Astrocyte (in vitro differentiated cells and primary cell): Measurements from ENCODE around the gene CNTN6. TPM values are rescaled to one million over a fixed set of nuclear protein-coding genes. Genes with fewer than 3 reads are reported as not detected.

Source experiments
- DNase-seq: peaks from one replicate; pipeline ENCODE4 v3.0.0-alpha.2; 2010; ENCODE audit warnings: low read depth
- FAIRE-seq: peaks from 2 replicates; lab custom pipeline; 2011; peaks lifted over from hg19 to GRCh38; lab: Jason Lieb, UNC
- H2AFZ ChIP-seq: 2 replicates; pipeline ENCODE4 v1.6.0; 2012; ENCODE audit warnings: low read depth, low read length, inconsistent platforms
- H3K27ac ChIP-seq: 2 replicates; pipeline ENCODE4 v1.5.1; 2011; ENCODE audit warnings: low read depth, low read length, inconsistent platforms
- H3K27me3 ChIP-seq: 2 replicates; pipeline ENCODE4 v1.6.0; 2011; ENCODE audit warnings: low read length, inconsistent platforms; ENCODE audit not compliant: insufficient read depth
- H3K36me3 ChIP-seq: 2 replicates; pipeline ENCODE4 v1.5.1; 2011; ENCODE audit warnings: low read length, inconsistent platforms; ENCODE audit not compliant: insufficient read depth
- H3K4me1 ChIP-seq: 2 replicates; pipeline ENCODE4 v1.5.1; 2011; ENCODE audit warnings: low read length, inconsistent platforms; ENCODE audit not compliant: insufficient read depth
- H3K4me2 ChIP-seq: 2 replicates; pipeline ENCODE4 v1.6.0; 2012; ENCODE audit warnings: low read length, inconsistent platforms
- H3K4me3 ChIP-seq: 2 replicates; pipeline ENCODE4 v1.5.1; 2011; ENCODE audit warnings: low read depth, mild to moderate bottlenecking, low read length, inconsistent platforms; ENCODE audit not compliant: insufficient read depth
- H3K79me2 ChIP-seq: 2 replicates; pipeline ENCODE4 v1.6.0; 2012; ENCODE audit warnings: mild to moderate bottlenecking, low read length, inconsistent platforms; ENCODE audit not compliant: insufficient read depth
- H3K9ac ChIP-seq: 2 replicates; pipeline ENCODE4 v1.6.0; 2012; ENCODE audit warnings: mild to moderate bottlenecking, low read length, inconsistent platforms
- H3K9me3 ChIP-seq: 2 replicates; pipeline ENCODE4 v1.5.1; 2012; ENCODE audit warnings: low read depth, mild to moderate bottlenecking, low read length, inconsistent platforms; ENCODE audit not compliant: insufficient read depth
- H4K20me1 ChIP-seq: 2 replicates; pipeline ENCODE4 v1.6.0; 2012; ENCODE audit warnings: low read length, inconsistent platforms; ENCODE audit not compliant: insufficient read depth
- H3K27ac Mint-ChIP-seq: one replicate; pipeline ENCODE4 v1.8.0; 2021; ENCODE audit warnings: mild to moderate bottlenecking, mixed read lengths; ENCODE audit not compliant: unreplicated experiment
- H3K27me3 Mint-ChIP-seq: one replicate; pipeline ENCODE4 v1.8.0; 2021; ENCODE audit warnings: low read depth, mixed read lengths; ENCODE audit not compliant: unreplicated experiment
- H3K36me3 Mint-ChIP-seq: one replicate; pipeline ENCODE4 v1.8.0; 2021; ENCODE audit warnings: low read depth, mixed read lengths; ENCODE audit not compliant: unreplicated experiment
- H3K4me1 Mint-ChIP-seq: one replicate; pipeline ENCODE4 v1.8.0; 2021; ENCODE audit warnings: low read depth, mixed read lengths; ENCODE audit not compliant: unreplicated experiment
- H3K4me3 Mint-ChIP-seq: one replicate; pipeline ENCODE4 v1.8.0; 2021; ENCODE audit warnings: mild to moderate bottlenecking, moderate library complexity, mixed read lengths; ENCODE audit not compliant: unreplicated experiment
- H3K9me3 Mint-ChIP-seq: one replicate; pipeline ENCODE4 v1.8.0; 2021; ENCODE audit warnings: mild to moderate bottlenecking, mixed read lengths; ENCODE audit not compliant: unreplicated experiment
- EZH2 ChIP-seq: IDR thresholded peaks from 2 replicates; pipeline ENCODE4 v1.6.1; 2012; ENCODE audit warnings: mild to moderate bottlenecking, low read length, inconsistent platforms; ENCODE audit not compliant: insufficient read depth
- total RNA-seq: library from RNA; stranded (reverse); gene quantifications from 2 replicates; pipeline ENCODE4 v1.2.1, GENCODE V29; 2021
- TF ChIP-seq, protein P1 (sequence below): IDR thresholded peaks from 2 replicates; pipeline ENCODE4 v1.5.1; 2011; ENCODE audit warnings: low read depth, mild to moderate bottlenecking, inconsistent platforms, low read length, moderate library complexity; ENCODE audit not compliant: insufficient read depth

Gene CNTN6
- total RNA-seq, 1 donor from 2014 or later = not detected

DNA sequence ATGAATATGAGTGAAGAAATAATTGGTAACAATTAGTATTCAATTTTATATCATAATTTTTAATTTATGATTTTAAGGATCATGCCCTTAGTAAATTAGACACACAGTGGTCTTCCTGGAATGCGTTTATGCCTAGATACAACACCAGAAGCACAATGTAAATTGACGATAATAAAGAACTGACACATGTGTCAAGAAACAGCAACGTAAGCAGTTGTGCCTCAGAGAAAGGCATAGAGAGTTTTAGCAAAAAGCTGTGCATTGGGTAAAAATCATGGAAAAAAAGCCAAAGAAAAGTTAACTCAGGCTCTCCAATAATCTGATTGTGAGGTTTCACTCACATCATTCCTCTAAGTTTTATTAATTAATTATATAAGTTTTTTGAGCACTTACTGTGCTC, 37.0 kb upstream of the CNTN6 start:
- H3K4me1 Mint-ChIP-seq = no peaks in the 10 kb centered on the region
- H3K9me3 ChIP-seq = no peaks in the 10 kb centered on the region
- no peak overlapping the region for H3K4me2 ChIP-seq
- no peaks in the 10 kb centered on the region for H3K36me3 ChIP-seq
- no peak overlapping the region for H3K4me3 Mint-ChIP-seq
- H3K27me3 ChIP-seq = no peaks in the 10 kb centered on the region
- H3K4me3 ChIP-seq = no peak overlapping the region
- H2AFZ ChIP-seq = no peak overlapping the region
- DNase-seq (no peak), FAIRE-seq (no peak)
- H3K4me1 ChIP-seq = no peaks in the 10 kb centered on the region
- TF ChIP-seq, protein P1, sequence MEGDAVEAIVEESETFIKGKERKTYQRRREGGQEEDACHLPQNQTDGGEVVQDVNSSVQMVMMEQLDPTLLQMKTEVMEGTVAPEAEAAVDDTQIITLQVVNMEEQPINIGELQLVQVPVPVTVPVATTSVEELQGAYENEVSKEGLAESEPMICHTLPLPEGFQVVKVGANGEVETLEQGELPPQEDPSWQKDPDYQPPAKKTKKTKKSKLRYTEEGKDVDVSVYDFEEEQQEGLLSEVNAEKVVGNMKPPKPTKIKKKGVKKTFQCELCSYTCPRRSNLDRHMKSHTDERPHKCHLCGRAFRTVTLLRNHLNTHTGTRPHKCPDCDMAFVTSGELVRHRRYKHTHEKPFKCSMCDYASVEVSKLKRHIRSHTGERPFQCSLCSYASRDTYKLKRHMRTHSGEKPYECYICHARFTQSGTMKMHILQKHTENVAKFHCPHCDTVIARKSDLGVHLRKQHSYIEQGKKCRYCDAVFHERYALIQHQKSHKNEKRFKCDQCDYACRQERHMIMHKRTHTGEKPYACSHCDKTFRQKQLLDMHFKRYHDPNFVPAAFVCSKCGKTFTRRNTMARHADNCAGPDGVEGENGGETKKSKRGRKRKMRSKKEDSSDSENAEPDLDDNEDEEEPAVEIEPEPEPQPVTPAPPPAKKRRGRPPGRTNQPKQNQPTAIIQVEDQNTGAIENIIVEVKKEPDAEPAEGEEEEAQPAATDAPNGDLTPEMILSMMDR = no peak
- TF ChIP-seq EZH2 = no peak
- H3K27me3 Mint-ChIP-seq = no peaks in the 10 kb centered on the region
- no peaks in the 10 kb centered on the region for H3K36me3 Mint-ChIP-seq
- no peaks in the 10 kb centered on the region for H3K79me2 ChIP-seq
- no peak overlapping the region for H3K9ac ChIP-seq
- peaks cover 13% of the 10 kb centered on the region for H3K9me3 Mint-ChIP-seq
- H3K27ac Mint-ChIP-seq = no peak overlapping the region
- no peak overlapping the region for H3K27ac ChIP-seq
- H4K20me1 ChIP-seq = no peaks in the 10 kb centered on the region

DNA sequence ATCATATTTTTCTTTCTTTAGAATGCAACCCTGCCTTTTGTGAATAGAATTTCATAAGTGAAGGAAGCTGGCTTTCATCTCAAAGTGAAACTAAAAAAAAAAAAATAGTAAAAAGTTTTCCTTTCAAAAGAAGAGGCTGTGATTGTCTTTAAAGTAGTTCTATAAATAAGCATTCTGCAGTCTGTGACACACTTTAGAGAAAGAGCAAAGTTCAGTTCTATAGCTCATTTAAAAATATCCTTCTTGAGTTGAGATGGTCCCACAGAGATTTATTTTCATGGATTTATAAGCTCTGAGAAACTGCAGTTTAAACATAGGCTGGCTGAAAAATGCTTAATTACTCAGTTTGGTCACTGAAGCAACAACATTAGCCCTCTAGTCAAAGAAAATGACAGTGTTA, 36.1 kb upstream of the CNTN6 start:
- Histone ChIP-seq H3K36me3 (no peaks in the 10 kb centered on the region), H3K9ac (no peak overlapping the region), H4K20me1 (no peaks in the 10 kb centered on the region), H3K4me2 (no peak overlapping the region), H3K9me3 (no peaks in the 10 kb centered on the region), H2AFZ (no peak overlapping the region), H3K27me3 (no peaks in the 10 kb centered on the region), H3K4me1 (no peaks in the 10 kb centered on the region), H3K79me2 (no peaks in the 10 kb centered on the region), H3K4me3 (no peak overlapping the region), H3K27ac (no peak overlapping the region)
- DNase-seq = no peak
- H3K27ac Mint-ChIP-seq = no peak overlapping the region
- FAIRE-seq = no peak
- no peaks in the 10 kb centered on the region for H3K36me3 Mint-ChIP-seq
- H3K4me1 Mint-ChIP-seq = no peaks in the 10 kb centered on the region
- TF ChIP-seq, protein P1 = no peak
- no peak for TF ChIP-seq EZH2
- H3K27me3 Mint-ChIP-seq = no peaks in the 10 kb centered on the region
- no peak overlapping the region for H3K4me3 Mint-ChIP-seq
- H3K9me3 Mint-ChIP-seq = peaks cover 13% of the 10 kb centered on the region

DNA sequence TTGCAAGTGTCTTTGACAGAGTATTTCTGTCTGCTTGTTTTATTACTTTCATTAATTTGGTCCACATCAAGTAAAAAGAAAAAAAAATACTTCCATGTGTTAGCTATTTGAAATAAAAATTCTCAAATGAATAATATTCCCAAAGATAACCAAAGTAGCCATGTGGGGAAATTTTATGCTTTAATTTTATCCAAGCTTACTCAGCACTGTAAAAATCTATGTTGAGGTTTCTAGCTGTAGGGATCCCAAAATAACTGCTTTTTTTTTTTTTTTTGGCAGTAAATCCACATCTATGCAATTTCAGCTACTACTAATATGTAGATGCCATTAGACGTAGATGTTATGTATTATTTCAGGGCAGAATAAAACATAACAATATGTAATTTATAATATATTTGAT, 35.4 kb upstream of the CNTN6 start:
- H3K4me2 ChIP-seq = no peak overlapping the region
- H3K4me3 ChIP-seq = no peak overlapping the region
- H3K4me1 Mint-ChIP-seq = no peaks in the 10 kb centered on the region
- no peaks in the 10 kb centered on the region for H3K27me3 ChIP-seq
- no peak for TF ChIP-seq EZH2
- TF ChIP-seq, protein P1 = no peak
- H3K27ac Mint-ChIP-seq = no peak overlapping the region
- no peak overlapping the region for H3K9ac ChIP-seq
- no peaks in the 10 kb centered on the region for H3K36me3 ChIP-seq
- no peaks in the 10 kb centered on the region for H3K9me3 ChIP-seq
- FAIRE-seq = no peak
- H3K36me3 Mint-ChIP-seq = no peaks in the 10 kb centered on the region
- no peak for DNase-seq
- no peaks in the 10 kb centered on the region for H4K20me1 ChIP-seq
- H3K4me1 ChIP-seq = no peaks in the 10 kb centered on the region
- peaks cover 11% of the 10 kb centered on the region for H3K9me3 Mint-ChIP-seq
- no peaks in the 10 kb centered on the region for H3K79me2 ChIP-seq
- H3K27me3 Mint-ChIP-seq = no peaks in the 10 kb centered on the region
- H3K4me3 Mint-ChIP-seq = no peak overlapping the region
- H2AFZ ChIP-seq = no peak overlapping the region
- H3K27ac ChIP-seq = no peak overlapping the region
